ENCODE data around the gene PDX1. TPM values are rescaled to one million over a fixed set of nuclear protein-coding genes. Genes with fewer than 3 reads are reported as not detected.

The PDX1 gene
- total RNA-seq, 2 experiments from 2014 or later, result not detected

Small RNA genes within 50 kb of the gene (small RNA-seq; reads per million reads assigned to genes)
- 0.26 reads per million for gene ATP5F1EP2

Other genes with a start within 250 kb of the PDX1 start
- gene GSX1, start 127.5 kb upstream of the PDX1 start, total RNA-seq (2014; rRNA removed; shearing (Covaris generic)), result not detected in 2 replicates
- gene GSX1, start 127.5 kb upstream of the PDX1 start, total RNA-seq (2022), result not detected in 2 replicates
- gene CDX2, start 49.3 kb downstream of the PDX1 start, total RNA-seq (2014; rRNA removed; shearing (Covaris generic)), result not detected in 2 replicates
- not detected in 2 replicates for gene CDX2, start 49.3 kb downstream of the PDX1 start, total RNA-seq (2022)
- gene URAD, start 68.7 kb downstream of the PDX1 start, total RNA-seq (2014; rRNA removed; shearing (Covaris generic)), result not detected in 2 replicates
- not detected in 2 replicates for gene URAD, start 68.7 kb downstream of the PDX1 start, total RNA-seq (2022)
- gene FLT3, start 180.6 kb downstream of the PDX1 start, total RNA-seq (2014; rRNA removed; shearing (Covaris generic)), result not detected in 2 replicates
- not detected in 2 replicates for gene FLT3, start 180.6 kb downstream of the PDX1 start, total RNA-seq (2022)
- gene PAN3, start 218.5 kb downstream of the PDX1 start, total RNA-seq (2014; rRNA removed; shearing (Covaris generic)), result 18.4 and 20.4 TPM in 2 replicates
- 54.8 and 61.0 TPM in 2 replicates for gene PAN3, start 218.5 kb downstream of the PDX1 start, total RNA-seq (2022)